Central memory CD8-positive, alpha-beta T cell (primary cell): ENCODE results near the gene PRRT4.

Source experiments
- ATAC-seq: fragments of 150-1000 bp; cut with Tn5 transposase; replicated peaks from 2 replicates; pipeline ENCODE4 v1.10.0; 2022; ENCODE audit warnings: mild to moderate bottlenecking, moderate FRiP score, moderate number of reproducible peaks; ENCODE audit not compliant: poor library complexity, severe bottlenecking; ENCODE audit errors: extremely low read depth
- DNase-seq, 2 donors: peaks; one replicate each; pipeline ENCODE4 v3.0.0; 2021; ENCODE audit warnings: low spot score in 2 of 2
- H3K27ac Mint-ChIP-seq: one replicate; pipeline ENCODE4 v1.8.0; 2022; ENCODE audit warnings: low read depth, mild to moderate bottlenecking, moderate library complexity, mixed read lengths
- H3K27me3 Mint-ChIP-seq: one replicate; pipeline ENCODE4 v1.8.0; 2022; ENCODE audit warnings: mixed read lengths
- H3K36me3 Mint-ChIP-seq: one replicate; pipeline ENCODE4 v1.8.0; 2022; ENCODE audit warnings: mild to moderate bottlenecking, moderate library complexity, mixed read lengths; ENCODE audit not compliant: insufficient read depth
- H3K4me1 Mint-ChIP-seq: one replicate; pipeline ENCODE4 v1.8.0; 2022; ENCODE audit warnings: mixed read lengths
- H3K4me3 Mint-ChIP-seq: one replicate; pipeline ENCODE4 v1.8.0; 2022; ENCODE audit warnings: mild to moderate bottlenecking, moderate library complexity, mixed read lengths
- H3K9me3 Mint-ChIP-seq: one replicate; pipeline ENCODE4 v1.8.0; 2022; ENCODE audit warnings: mixed read lengths

Gene PRRT4

GRCh38 chr7:128379900-128380479 is 18.5 kb upstream of the PRRT4 start:
- no peaks in the 10 kb centered on the region for H3K27me3 Mint-ChIP-seq
- no peaks in the 10 kb centered on the region for H3K9me3 Mint-ChIP-seq
- H3K27ac Mint-ChIP-seq, result no peak overlapping the region
- H3K4me3 Mint-ChIP-seq, result no peak overlapping the region
- H3K4me1 Mint-ChIP-seq, result no peaks in the 10 kb centered on the region
- DNase-seq (no peak), ATAC-seq (no peak)
- no peaks in the 10 kb centered on the region for H3K36me3 Mint-ChIP-seq

- peaks cover 12% of the 10 kb centered on the region for H3K27me3 Mint-ChIP-seq
- DNase-seq (no peak), ATAC-seq (no peak)
- no peaks in the 10 kb centered on the region for H3K4me1 Mint-ChIP-seq
- no peaks in the 10 kb centered on the region for H3K9me3 Mint-ChIP-seq
- no peaks in the 10 kb centered on the region for H3K36me3 Mint-ChIP-seq
- H3K4me3 Mint-ChIP-seq, result no peak overlapping the region
- no peak overlapping the region for H3K27ac Mint-ChIP-seq
Observed at GRCh38 chr7:128378637-128379036, 17.1 kb upstream of the PRRT4 start.

DNA sequence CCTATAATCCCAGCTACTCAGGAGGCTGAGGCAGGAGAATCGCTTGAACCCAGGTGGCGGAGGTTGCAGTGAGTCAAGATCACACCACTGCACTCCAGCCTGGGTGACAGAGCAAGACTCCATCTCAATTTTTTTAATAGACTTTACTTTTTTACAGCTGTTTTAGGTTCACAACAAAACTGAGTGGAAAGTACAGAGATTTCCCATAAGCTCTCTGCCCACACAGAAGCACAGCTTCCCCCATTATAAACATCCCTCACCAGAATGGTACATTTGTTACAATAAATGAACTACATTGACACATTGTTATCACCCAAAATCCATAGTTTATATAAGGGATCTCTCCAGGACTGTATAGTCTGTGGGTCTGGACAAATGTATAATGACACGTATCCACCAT is 14.6 kb upstream of the PRRT4 start:
- Mint-ChIP-seq H3K27me3 (peaks cover 20% of the 10 kb centered on the region), H3K36me3 (no peaks in the 10 kb centered on the region), H3K27ac (no peak overlapping the region), H3K4me1 (no peaks in the 10 kb centered on the region), H3K4me3 (no peak overlapping the region), H3K9me3 (no peaks in the 10 kb centered on the region)
- ATAC-seq, result no peak
- no peak for DNase-seq

DNA sequence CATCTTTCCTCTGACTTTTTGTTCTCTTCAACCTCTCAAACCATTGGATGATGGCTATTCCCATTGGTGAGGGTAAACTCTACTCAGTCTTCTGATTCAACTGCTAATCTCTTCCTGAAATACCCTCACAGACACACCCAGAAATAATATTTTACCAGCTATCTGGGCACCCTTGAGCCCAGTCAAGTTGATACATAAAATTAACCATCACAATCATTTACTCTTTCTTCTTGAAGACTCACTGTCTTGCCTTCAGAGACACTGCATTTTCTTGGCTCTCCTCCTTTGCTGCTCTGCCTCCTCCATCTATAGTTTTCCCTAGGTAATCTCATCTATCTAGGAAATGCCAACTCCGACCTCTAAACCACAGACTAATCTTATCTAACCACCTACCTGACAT is 12.6 kb upstream of the PRRT4 start:
- no peak for DNase-seq
- no peak overlapping the region for H3K4me3 Mint-ChIP-seq
- H3K4me1 Mint-ChIP-seq, result no peaks in the 10 kb centered on the region

DNA sequence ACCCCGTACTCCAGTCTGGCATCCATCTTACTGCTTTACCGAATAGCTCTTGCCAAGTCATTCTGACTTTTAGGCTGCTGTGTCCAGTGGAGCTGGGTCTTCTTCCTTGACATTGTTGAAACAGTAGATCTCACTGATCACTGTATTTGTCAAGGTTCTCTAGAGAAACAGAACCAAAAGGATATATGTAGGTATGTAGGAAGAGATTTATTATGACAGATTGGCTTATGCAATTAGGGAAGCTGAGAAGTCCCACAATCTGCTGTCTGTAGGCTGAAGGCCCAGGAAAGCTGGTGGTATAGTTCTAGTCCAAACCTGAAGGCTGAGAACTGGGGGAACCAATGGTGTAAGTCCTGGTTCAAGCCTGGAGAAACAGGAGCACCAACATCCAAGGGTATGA is 12.1 kb upstream of the PRRT4 start:
- no peak for ATAC-seq
- Mint-ChIP-seq H3K27ac (no peak overlapping the region), H3K4me3 (no peak overlapping the region), H3K9me3 (no peaks in the 10 kb centered on the region), H3K36me3 (no peaks in the 10 kb centered on the region), H3K4me1 (no peaks in the 10 kb centered on the region), H3K27me3 (peaks cover 27% of the 10 kb centered on the region)
- DNase-seq, result no peak

More for the DNA sequence above, 12.6 kb upstream of the PRRT4 start:
- Mint-ChIP-seq H3K27me3 (peaks cover 27% of the 10 kb centered on the region), H3K9me3 (no peaks in the 10 kb centered on the region), H3K27ac (no peak overlapping the region), H3K36me3 (no peaks in the 10 kb centered on the region)
- ATAC-seq, result no peak

DNA sequence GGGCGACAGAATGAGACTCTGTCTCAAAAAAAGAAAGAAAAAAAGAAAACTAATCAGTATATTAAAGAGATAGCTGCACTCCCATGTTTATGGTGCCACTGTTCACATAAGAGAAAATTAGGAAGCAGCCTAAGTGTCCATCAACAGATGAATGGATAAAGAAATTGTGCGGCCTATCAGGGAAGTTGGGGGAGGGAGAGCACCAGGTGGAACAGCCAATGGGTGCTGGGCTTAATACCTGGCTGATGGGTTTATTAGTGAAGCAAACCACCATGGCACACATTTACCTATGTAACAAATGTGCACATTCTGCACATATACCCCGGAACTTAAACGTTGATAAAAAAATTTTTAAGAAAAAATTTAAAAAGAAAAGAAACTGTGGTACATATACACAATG is 9.0 kb upstream of the PRRT4 start:
- Mint-ChIP-seq H3K9me3 (no peaks in the 10 kb centered on the region), H3K27ac (no peak overlapping the region), H3K36me3 (no peaks in the 10 kb centered on the region), H3K27me3 (peaks cover 50% of the 10 kb centered on the region), H3K4me1 (no peaks in the 10 kb centered on the region), H3K4me3 (no peak overlapping the region)
- no peak for DNase-seq
- no peak for ATAC-seq

DNA sequence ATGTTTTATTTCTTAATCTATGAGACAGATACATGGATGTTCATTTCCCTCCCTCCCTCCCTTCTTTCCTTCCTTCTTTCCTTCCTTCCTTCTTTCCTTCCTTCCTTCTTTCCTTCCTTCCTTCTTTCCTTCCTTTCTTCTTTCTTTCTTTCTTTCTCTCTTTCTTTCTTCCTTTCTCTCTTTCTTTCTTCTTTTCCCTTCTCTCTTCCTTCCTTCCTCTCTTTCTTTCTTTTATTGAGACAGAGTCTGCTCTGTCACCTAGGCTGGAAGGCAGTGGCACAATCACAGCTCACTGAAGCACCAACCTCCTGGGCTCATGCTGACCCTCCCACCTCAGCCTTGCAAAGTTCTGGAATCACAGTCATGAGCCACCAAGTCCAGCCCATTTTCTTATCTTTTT is 5.5 kb upstream of the PRRT4 start:
- H3K27ac Mint-ChIP-seq, result no peak overlapping the region
- H3K27me3 Mint-ChIP-seq, result peaks cover 73% of the 10 kb centered on the region
- peaks cover under 1% of the 10 kb centered on the region for H3K36me3 Mint-ChIP-seq
- H3K4me1 Mint-ChIP-seq, result peaks cover 8% of the 10 kb centered on the region
- H3K9me3 Mint-ChIP-seq, result no peaks in the 10 kb centered on the region
- H3K4me3 Mint-ChIP-seq, result no peak overlapping the region
- ATAC-seq, result no peak
- DNase-seq, result no peak

DNA sequence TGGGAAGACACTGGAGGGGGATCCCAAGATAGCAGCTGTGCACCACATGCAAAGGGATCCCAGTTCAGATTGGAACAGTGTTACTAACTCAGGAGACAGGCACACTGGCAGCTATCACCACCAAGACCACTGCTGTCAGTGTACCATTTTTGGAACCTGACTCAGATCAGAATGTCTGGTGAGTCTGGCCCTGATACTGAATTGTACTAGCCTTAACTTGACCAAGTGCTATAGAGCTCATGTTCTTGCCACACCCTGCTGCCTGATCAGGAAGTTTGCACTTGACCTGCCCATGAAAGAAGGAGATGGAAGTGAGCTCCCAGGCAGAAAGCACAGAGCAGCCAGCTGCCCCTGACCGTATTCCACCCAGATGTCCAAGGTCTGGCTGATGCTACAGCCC is 4.8 kb upstream of the PRRT4 start:
- ATAC-seq (no peak), DNase-seq (no peak)
- H3K4me1 Mint-ChIP-seq, result peaks cover 13% of the 10 kb centered on the region
- no peak overlapping the region for H3K4me3 Mint-ChIP-seq
- H3K27ac Mint-ChIP-seq, result no peak overlapping the region
- H3K27me3 Mint-ChIP-seq, result peaks cover 74% of the 10 kb centered on the region
- H3K36me3 Mint-ChIP-seq, result peaks cover 4% of the 10 kb centered on the region
- H3K9me3 Mint-ChIP-seq, result no peaks in the 10 kb centered on the region

DNA sequence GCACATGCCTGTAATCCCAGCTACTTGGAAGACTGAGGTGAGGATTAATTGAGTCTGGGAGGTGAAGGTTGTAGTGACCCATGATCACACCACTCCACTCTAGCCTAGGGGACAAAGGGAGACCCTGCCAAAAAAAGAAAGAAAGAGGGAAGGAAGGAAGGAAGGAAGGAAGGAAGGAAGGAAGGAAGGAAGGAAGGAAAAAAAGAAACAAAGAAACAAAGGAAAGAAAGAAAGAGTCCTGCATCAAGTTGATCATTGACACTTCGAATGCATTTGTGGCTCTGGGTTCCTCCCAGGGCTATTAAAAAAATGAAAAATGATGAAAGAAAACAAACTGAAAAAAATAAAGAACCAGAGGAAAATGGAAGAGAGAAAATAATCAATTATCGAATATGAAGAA is 3.9 kb upstream of the PRRT4 start:
- no peak overlapping the region for H3K27ac Mint-ChIP-seq

DNA sequence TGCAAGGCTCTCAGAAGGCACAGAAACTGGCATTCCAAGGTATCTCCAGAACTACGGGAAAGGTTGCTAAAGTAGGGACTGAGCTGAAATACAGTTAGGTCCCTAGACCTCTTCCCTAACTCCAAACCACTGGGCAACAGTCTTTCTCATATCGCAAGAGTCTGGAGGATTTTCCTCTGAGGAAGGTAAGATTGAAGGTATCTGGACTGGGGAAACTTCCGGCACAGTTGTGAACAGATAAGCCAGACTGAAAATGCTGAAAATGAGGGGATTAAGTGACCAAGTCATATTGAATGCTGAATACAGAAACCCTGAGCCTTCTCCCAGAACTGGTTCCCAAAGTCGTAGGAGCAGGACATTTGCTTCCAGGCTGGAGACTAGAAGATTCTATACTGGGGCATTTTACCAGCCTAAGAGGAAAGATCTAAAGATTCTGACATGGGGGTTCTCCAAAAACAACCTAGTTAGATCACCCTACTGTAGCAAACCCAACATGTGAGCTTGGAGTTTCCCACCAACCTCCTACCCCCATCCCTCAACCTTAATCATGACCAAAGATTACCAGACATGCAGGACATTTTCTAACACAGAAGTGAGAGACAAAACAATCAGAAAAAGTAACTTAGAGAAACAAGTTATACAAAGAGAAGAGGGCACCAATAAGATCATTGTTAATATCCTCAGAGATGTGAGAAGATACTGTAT is 2.8 kb upstream of the PRRT4 start:
- Mint-ChIP-seq H3K4me1 (peaks cover 20% of the 10 kb centered on the region), H3K9me3 (no peaks in the 10 kb centered on the region), H3K4me3 (no peak overlapping the region), H3K27ac (no peak overlapping the region), H3K36me3 (peaks cover 4% of the 10 kb centered on the region), H3K27me3 (peaks cover 64% of the 10 kb centered on the region)
- DNase-seq (no peak), ATAC-seq (no peak)

More for the DNA sequence above, 3.9 kb upstream of the PRRT4 start:
- peaks cover 65% of the 10 kb centered on the region for H3K27me3 Mint-ChIP-seq
- H3K4me1 Mint-ChIP-seq, result peaks cover 20% of the 10 kb centered on the region
- H3K36me3 Mint-ChIP-seq, result peaks cover 4% of the 10 kb centered on the region
- DNase-seq, result no peak
- no peaks in the 10 kb centered on the region for H3K9me3 Mint-ChIP-seq
- no peak for ATAC-seq
- H3K4me3 Mint-ChIP-seq, result no peak overlapping the region

DNA sequence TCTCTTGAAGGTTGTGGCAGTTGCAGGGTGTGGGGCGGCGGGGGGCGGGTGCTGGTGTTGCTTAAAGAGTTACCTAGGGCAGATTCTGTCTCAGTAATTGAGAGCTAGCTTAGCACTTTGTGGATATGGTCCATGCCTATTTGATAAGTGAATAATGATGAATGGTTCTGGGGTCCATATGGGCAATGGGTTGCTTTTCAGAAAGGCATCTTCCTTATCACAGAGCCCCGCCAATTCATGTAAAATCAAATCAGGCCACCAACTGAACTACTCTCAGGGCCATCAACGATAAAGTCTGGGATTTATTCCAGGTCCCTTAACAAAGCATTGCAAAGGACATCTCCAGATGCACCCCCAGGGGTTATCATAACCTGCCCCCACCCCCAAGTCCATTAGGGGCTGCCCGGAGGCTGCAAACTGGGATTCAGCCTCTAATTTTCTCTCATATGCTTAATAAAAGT is 1.8 kb upstream of the PRRT4 start:
- no peak for DNase-seq
- Mint-ChIP-seq H3K9me3 (no peaks in the 10 kb centered on the region), H3K36me3 (peaks cover 4% of the 10 kb centered on the region), H3K27ac (no peak overlapping the region), H3K4me3 (no peak overlapping the region), H3K4me1 (peaks cover 20% of the 10 kb centered on the region), H3K27me3 (peaks cover 64% of the 10 kb centered on the region)
- ATAC-seq, result no peak

GRCh38 chr7:128362670-128363069 is 1.2 kb upstream of the PRRT4 start:
- H3K27ac Mint-ChIP-seq, result no peak overlapping the region
- peaks cover 63% of the 10 kb centered on the region for H3K27me3 Mint-ChIP-seq
- peaks cover 20% of the 10 kb centered on the region for H3K4me1 Mint-ChIP-seq
- no peaks in the 10 kb centered on the region for H3K9me3 Mint-ChIP-seq
- DNase-seq (no peak), ATAC-seq (no peak)
- H3K36me3 Mint-ChIP-seq, result peaks cover 6% of the 10 kb centered on the region
- H3K4me3 Mint-ChIP-seq, result peak overlapping the region; percentile 92

GRCh38 chr7:128360359-128360678 is 1.2 kb downstream of the PRRT4 start:
- DNase-seq (no peak), ATAC-seq (no peak)
- H3K36me3 Mint-ChIP-seq, result peaks cover 6% of the 10 kb centered on the region
- peaks cover 20% of the 10 kb centered on the region for H3K4me1 Mint-ChIP-seq
- H3K27me3 Mint-ChIP-seq, result peaks cover 40% of the 10 kb centered on the region
- no peak overlapping the region for H3K27ac Mint-ChIP-seq
- H3K9me3 Mint-ChIP-seq, result no peaks in the 10 kb centered on the region
- no peak overlapping the region for H3K4me3 Mint-ChIP-seq
